Activated CD8-positive, alpha-beta memory T cell treated with anti-CD3 and anti-CD28 coated beads, Interleukin-2, amount 50 U/mL, for 4 hours (primary cell): Measurements from ENCODE around the gene TBC1D8.

Experiments used
- DNase-seq: peaks from one replicate; pipeline ENCODE4 v3.0.0-alpha.2; 2020

Gene TBC1D8

DNA sequence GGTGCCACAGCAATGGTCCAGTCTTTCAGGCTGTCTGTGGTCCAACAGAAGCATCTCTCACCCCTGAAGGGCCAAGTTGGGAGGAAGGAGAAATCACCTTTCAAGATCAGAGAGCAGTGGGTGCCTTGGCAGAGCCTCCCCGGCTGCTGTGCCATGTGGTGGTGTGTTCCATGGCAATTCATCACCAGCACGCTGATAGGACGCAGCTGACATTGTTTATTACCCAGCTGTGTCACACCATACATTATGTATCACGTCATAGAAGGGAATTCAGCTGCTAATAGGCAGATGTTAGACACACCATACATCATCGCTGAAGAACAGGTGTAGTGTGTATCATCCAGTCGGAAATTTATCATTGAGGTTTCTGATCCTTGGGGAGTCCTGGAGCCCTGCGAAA is 178.7 kb downstream of the TBC1D8 start:
- DNase-seq: no peak

DNA sequence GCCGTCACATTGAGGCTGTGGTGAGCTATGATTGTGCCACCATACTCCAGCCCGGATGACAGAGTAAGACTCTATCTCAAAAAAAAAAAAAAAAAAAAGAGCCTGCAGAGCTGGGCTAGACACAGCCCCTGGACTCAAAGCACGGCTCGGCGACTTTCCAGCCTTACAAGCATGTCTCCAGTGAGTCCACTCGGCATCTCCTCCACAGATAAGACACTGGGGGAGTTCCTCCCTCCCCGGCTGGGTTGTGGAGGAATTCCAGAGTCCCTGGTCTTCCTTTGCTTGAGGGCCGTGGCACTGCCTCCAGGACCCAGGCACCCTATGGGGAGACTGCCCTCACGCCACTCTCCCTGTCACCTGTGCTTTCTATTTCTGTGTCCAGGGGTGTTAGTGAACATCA is 180.0 kb downstream of the TBC1D8 start:
- DNase-seq: no peak

DNA sequence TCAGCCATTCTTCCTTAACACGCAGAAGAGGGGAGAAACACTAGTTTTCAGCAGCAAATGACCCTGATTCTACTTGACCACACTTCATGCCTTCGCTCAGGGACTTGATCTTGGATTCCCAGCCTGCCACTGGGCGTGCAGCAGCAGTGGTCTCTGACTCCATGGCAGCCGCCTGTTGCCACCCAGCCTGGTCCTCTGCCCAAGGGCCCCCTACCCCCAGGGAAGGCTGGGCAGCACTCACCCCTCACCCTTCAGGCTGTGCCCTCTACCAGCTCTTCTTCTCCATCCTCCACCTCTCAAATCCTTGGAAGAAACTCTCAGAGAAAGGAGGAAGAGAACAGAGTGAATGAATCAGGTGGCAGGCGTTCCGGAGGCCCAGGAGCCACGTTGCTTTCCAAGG is 181.2 kb downstream of the TBC1D8 start:
- no peak for DNase-seq

DNA sequence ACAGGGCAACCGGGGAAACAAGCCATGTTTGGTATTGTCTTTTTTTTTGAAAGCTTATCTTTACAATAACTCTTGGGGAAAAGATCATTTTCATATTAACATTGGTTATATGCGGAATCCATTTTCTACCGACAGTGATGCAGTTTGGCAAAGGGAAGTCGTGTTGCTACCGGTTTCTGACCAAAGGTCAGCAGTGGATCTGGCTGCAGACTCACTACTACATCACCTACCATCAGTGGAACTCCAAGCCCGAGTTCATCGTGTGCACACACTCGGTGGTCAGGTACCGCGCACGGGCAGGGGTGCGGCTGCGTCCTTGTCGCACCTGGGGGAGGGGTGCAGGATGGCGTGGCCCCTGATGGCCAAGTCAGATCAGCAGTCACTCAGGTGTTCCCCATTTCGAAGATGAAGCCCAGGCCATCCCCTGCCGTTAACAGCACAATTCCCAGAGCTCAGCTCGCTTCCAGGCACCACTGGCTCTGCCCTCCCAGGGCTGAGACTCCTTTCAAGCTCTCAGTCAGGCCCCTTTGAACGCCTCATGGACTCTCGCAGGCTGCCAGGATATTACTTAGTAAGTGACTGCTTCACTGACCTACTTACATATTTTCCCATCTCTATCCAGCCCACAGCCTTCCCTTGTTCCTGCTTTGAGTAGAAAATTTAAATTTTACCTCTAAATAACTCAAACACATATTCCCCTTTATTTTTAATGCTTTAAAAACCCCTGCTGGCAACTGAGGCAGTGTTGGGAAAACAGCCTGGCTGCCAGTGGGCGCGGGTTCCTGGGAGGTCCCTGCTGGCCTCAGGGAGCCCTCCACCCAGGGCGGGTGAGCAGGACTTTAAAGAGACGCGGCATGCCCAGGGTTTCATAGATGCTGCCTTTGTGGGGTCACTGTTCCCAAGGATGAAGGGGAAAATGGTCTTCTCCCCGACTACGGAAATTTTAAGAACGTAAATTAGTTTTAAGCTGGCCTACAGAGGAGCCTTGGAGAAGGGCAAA is 182.7 kb downstream of the TBC1D8 start:
- DNase-seq: no peak

DNA sequence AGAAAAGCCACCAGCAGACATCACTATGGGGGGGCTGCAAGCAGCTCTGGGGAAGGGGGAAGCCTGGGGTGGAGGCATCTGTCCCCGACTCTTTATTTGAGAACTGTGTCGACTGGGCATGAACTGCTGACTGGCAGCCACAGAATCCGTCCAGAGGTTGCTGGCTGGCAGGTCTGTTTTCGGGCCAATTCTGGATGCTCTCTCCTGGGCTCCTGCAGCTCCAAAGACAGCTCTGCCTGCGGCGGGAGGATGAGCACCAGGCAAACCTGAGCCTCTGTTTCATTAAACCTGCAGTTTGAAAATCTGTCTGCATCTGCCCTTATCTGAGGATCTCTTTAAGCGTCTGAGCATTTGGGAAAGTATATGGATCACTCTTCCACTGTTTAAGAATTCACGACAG is 183.5 kb downstream of the TBC1D8 start:
- DNase-seq: no peak

DNA sequence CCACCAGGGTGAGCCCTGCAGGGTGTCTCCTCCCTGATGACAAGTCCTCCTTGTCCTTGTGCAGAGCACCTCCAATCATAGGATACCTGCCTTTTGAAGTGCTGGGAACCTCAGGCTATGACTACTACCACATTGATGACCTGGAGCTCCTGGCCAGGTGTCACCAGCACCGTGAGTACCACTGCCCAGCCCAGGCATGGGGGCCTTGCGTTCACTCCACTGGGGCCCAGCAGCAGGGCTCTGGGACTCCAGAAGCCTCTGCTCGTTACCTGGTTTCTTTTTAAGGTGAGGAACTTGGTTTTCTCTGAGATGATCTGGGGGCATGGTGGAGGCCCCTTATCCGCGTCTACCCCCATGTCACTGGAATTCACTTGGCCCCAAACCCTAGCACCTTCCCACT is 185.6 kb downstream of the TBC1D8 start:
- no peak for DNase-seq

DNA sequence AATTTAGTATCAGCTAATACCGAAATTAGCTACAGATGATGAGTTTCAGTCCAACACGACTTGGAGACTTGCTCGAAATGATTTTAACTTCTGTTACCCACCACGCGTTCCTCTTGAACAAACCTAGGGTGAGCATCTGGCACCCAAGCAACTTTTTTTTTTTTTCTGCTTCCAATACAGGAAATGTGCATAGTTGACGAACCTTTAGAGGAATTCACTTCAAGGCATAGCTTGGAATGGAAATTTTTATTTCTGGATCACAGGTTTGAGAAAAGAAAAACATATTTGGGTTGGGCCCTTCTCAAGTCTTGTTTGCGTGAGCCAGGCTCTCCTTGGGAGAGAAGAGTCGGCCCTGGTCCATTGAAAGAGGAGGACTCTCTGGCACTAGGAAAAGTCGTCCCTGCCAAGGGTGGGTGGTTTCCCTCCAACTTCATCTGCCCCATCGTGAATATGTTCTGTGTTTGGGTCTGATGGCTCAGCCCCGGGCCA is 186.5 kb downstream of the TBC1D8 start:
- DNase-seq: no peak

DNA sequence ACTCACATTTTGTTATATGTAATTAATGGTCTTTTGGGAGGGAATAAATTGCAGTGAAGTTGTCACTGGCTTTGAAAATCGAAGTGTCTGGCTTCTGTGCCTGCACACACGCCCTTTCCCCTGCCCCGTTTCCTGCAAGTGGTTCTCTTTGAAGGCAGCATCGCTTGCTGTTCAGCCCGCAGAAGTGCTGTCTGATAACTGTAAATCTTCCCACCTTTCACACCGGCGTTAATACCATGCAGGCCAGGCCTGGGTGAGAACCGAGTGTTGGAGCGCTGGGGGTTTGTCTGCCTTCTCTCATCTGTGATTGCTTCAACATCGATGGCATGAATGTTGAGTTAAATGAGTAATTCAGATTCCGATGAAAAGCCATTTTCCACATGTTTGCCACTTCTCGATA is 187.0 kb downstream of the TBC1D8 start:
- DNase-seq: no peak

DNA sequence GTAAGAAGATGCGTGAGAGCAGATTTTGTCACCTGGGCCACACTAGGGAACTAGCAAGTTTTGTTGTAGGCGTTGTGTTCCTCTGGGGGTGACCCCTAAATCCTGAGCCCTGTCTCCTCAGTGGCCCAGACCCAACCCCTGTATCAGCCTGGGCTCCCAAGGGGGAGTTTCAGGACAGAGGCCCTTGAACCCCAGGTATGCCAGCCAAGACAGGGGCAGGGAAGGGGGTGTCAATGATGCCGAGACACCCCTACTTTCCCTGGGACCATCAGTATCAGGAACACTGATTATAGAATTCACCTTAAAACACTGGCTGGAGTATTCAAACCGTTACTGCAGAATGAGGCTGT is 188.2 kb downstream of the TBC1D8 start:
- no peak for DNase-seq

DNA sequence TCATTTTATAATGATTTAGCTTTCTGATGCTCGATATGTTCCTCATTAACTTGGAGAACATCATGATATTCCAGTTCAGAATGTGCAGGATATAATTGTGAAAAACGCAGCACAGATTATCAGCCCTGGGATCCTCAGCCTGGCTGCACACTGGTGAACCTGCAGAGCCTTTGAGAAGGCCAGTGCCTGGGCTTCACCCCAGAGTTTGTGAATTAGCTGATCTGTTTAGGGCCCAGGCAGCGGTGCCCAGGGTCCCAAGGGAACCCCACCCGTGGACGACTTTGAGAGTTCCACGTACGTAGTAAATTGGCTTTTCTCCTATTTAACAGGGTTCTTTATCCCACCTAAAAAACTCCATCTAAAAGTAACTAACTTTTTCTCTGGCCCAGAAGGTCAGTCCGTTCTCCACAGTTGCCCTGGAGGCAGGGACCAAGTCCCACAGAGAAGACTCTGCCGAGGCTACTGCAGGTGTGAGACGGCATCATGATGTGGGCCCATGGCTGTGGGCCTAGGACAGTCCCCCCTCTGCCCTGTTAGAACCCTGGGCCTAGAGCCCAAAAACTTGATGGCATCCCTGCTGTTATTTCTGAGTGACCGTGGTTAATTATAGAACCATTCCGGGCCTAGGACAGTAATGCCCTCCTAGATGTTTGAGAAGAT is 188.7 kb downstream of the TBC1D8 start:
- DNase-seq: no peak

DNA sequence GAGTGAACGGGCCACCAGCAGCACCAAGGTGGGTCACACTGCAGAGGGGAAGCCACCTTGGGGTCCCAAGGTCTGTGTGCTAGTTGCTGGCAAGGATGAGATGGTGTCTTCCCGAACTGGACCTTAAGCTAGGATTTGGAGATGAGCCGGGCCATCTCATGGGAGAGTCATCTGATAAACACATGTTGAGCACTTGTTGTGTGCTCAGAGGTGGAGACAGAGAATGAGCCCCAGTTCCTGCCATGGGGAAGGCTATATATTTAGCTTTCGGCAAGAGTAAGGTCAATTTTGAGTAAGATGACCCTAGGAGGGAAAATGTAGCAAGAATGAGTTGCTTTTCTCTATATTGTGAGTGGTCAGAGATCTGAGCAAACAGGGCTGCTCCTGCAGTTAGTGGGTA is 190.5 kb downstream of the TBC1D8 start:
- DNase-seq: no peak

DNA sequence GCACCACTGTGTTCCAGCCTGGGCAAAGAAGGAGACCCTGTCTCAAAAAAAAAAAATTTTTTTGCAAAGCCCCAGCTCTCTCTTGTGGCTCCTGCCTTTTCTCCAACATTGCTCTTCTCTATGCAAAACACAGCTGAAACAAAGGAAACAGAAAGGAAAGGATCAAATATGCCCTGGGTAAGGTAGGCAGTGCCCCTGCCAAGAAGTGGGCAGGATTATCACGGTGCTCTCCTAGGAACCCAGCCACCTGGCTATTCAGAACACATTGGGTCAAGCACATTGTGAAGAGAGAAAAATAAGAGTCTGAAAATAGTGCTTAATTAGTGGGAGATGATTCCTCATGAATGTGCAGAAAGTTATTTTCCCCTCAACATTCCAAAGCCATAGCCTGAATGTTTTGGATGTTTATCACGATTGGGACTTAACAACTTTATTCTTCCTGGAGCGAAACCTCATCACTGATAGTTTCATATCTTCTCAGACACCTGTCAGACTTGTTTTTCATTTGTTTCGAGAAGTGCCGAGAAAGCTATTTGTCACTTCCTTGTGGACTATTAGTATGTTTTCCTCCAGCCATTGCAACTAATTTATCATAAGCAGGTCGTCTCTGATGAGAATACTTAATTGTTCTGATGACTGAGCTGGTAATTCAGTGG is 191.8 kb downstream of the TBC1D8 start:
- no peak for DNase-seq

DNA sequence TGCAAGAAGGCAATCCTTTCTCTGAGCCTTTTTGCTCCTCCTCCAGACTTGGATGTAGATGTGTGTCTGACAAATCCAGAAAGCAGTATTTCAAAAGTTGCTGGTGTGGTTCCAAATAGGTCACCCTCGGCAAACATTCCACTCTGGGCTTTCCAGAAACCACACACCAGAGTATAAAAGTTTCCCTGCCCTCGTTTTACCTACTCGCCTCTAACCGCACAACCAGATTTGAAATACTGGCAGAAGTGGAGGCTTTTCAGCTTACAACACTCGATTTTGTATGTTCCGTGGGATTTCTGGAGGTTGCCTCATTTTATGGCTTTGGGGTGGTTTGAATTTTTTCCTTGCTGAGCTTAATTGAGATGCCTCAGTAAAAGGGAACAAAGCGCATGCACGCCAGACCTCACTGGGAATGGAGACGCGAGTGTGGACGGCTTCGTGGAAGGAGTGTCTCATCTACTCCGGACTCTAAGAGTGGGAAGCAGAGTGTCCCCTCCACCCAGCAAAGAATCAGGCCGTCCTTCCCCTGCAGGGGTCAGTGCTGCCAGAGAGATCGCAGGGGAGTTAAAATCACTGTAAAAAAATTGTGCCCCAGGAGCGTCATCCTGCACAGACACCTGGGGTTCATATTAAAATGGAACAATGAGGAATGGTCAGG is 193.1 kb downstream of the TBC1D8 start:
- DNase-seq: no peak
